Fibroblast of pulmonary artery (primary cell): Measurements from ENCODE around the gene MINDY4.
A peak's percentile ranks its signal among the peaks of the same experiment; 100 is the strongest.

ENCODE experiments used
- DNase-seq: peaks from one replicate; pipeline ENCODE4 v3.0.0-alpha.2; 2010; ENCODE audit warnings: low read depth
- H3K4me3 ChIP-seq: replicated peaks from 2 replicates; pipeline ENCODE4 v1.5.1; 2011; ENCODE audit warnings: low read depth, mild to moderate bottlenecking, control low read depth, low read length, moderate library complexity
- TF ChIP-seq, protein P1 (sequence below): IDR thresholded peaks from 2 replicates; pipeline ENCODE4 v1.5.1; 2011; ENCODE audit warnings: mild to moderate bottlenecking, control low read depth, low read length, inconsistent platforms; ENCODE audit errors: missing control alignments

MINDY4 gene

DNA sequence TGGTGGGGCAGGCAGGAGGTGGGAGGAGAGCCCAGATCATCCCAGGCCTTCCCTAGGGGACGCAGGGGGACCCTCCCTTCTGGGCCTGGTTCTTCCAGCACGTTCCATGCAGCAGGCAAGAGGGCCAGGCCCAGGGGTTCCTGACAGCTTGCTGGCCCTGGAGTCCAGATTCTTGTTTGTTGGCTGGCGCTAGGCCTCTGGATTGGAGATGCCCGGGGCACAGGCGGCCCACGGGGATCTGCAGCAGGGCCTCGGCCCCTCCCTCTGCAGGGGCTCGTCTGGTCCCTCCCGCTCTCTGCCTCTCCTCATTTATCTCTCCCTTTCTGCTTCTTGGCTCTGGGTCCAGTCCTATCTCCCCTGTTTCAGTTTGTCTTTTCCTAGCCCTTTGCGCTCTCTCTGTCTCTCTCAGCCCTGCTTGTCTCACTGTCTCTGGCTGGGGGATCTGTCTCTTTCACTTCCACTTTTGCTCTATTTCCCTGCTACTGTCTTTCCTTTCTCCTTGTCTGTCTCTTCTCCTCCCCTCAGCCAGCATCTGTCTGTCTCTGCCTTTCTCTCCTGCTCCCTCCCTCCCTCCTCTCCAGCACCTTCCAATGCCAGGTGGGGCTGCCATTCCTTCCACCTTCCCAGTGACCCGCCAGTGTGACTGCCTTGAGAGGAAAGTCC, 139.3 kb downstream of the MINDY4 start:
- no peak for DNase-seq
- TF ChIP-seq, protein P1, sequence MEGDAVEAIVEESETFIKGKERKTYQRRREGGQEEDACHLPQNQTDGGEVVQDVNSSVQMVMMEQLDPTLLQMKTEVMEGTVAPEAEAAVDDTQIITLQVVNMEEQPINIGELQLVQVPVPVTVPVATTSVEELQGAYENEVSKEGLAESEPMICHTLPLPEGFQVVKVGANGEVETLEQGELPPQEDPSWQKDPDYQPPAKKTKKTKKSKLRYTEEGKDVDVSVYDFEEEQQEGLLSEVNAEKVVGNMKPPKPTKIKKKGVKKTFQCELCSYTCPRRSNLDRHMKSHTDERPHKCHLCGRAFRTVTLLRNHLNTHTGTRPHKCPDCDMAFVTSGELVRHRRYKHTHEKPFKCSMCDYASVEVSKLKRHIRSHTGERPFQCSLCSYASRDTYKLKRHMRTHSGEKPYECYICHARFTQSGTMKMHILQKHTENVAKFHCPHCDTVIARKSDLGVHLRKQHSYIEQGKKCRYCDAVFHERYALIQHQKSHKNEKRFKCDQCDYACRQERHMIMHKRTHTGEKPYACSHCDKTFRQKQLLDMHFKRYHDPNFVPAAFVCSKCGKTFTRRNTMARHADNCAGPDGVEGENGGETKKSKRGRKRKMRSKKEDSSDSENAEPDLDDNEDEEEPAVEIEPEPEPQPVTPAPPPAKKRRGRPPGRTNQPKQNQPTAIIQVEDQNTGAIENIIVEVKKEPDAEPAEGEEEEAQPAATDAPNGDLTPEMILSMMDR, result no peak

DNA sequence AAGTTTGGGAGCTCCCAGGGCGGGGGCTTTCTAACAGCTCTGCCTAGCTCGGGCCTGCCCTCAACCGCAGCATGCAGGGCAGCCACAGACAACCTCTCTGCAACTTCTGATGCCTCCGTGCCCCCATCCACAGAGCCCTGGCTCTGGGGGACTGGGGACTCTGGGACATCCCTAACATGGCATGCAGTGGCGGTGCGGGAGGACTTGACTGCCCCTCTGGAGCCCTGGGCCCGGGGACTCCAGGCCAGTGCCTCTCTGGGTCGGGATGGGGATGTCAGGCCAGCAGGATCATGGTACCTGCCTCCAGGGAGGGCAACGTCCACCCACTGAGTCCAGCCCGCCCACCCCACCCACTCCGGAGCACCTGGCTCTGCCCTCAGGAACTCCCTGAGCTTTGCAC, 139.9 kb downstream of the MINDY4 start:
- H3K4me3 ChIP-seq, result no peak overlapping the region
- DNase-seq, result no peak
- TF ChIP-seq, protein P1, result no peak

More for the DNA sequence above, 139.3 kb downstream of the MINDY4 start:
- no peak overlapping the region for H3K4me3 ChIP-seq

DNA sequence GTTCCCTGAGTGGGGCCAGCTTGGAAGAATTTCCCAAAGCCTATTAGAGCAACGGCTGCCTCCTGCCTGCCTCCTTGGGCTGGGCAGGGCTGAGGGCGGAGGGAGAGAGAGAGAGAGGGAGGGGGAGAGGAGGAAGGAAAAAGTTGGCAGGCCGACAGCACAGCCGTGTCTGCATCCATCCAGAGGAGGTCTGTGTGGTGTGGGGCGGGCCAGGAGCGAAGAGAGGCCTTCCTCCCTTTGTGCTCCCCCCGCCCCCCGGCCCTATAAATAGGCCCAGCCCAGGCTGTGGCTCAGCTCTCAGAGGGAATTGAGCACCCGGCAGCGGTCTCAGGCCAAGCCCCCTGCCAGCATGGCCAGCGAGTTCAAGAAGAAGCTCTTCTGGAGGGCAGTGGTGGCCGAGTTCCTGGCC, 140.3 kb downstream of the MINDY4 start, which contains the start of gene AQP1:
TSS of gene AQP1 (plus strand) at position 293 of the 409 bp plus-strand sequence. CDS start at position 350, 57 bp downstream.
- H3K4me3 ChIP-seq, result no peak within 1 kb of the TSS
- TF ChIP-seq, protein P1, result no peak

DNA sequence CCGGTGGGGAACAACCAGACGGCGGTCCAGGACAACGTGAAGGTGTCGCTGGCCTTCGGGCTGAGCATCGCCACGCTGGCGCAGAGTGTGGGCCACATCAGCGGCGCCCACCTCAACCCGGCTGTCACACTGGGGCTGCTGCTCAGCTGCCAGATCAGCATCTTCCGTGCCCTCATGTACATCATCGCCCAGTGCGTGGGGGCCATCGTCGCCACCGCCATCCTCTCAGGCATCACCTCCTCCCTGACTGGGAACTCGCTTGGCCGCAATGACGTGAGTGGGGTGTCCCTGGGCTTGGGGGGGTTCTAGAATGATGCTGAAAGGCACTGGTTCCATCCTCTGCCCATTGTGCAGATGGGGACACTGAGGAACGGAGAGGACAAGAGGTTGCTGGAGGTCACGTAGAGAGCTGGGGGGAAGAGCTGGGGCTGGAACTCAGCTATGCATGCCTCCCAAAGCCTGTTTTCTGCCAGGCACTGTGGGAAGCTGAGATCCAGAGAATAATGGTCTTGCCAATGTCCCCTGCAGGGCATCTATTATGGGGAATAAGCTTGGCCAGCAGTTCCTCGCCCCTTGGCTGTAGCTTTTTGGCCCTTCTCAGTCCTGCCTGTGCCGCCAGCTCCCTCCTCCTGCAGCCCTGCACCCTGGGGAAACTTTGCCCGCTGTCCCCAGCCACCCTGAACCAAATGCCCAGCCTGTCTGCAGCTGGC, 141.0 kb downstream of the MINDY4 start:
- TF ChIP-seq, protein P1, result no peak
- no peak overlapping the region for H3K4me3 ChIP-seq
- DNase-seq, result no peak

More for the DNA sequence above, 140.3 kb downstream of the MINDY4 start, which contains the start of gene AQP1:
- DNase-seq, result peak; percentile 58

DNA sequence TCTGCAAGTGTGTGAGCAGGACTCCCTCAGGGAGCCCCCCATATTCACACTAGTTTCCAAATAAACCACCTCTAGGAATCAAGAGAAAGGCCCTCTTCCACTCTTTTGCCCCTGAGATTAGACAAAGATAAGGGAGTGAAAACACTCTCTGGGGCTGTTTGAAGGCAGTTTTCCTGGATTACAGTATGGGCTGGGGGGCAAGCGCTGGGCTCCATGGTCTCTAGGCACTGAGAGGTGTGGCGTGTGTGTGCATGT, 141.4 kb downstream of the MINDY4 start:
- TF ChIP-seq, protein P1, result no peak
- no peak for DNase-seq
- no peak overlapping the region for H3K4me3 ChIP-seq

DNA sequence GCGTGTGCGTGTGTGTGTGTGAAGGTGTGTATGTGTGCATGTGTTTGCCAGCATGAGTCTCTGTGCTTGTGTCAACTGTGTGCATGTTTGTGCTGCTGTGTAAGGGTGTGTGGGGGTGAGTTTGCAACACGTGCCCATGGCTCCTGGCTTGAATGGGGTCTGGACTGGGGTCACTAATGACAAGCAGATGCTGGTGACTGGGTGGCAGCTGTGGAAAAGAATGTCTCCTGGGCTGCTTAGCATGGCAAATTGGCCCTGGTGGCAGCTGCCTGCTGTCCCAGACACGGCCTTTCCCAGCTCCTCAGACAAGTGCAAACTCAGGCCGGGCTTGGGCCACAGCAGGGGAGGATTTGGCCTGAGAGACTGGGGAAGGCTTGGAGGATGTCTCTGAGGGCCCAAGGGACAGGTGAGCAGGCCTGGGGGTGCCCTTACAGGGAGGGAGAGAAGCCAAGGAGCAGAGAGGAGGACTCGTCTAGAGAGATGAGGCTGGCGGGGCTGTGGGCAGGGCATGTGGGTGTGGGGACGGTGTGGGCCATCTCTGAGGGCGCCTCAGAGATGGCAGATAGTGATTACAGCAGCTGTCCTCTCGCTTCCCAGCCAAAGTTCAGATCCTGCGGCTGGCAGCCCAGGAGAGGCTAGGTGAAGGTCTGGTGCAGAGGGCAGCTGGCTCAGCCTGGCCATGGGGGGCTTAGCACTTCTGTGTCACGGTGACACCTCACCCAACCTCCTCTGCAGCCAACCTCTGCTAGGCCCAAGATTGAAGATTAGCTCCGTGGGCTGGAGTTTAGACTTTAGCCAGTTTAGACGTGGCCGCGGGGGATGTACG, 142.0 kb downstream of the MINDY4 start:
- TF ChIP-seq, protein P1, result no peak
- H3K4me3 ChIP-seq, result no peak overlapping the region
- no peak for DNase-seq
